ENCODE data around the gene PTPRT.

Gene PTPRT

DNA sequence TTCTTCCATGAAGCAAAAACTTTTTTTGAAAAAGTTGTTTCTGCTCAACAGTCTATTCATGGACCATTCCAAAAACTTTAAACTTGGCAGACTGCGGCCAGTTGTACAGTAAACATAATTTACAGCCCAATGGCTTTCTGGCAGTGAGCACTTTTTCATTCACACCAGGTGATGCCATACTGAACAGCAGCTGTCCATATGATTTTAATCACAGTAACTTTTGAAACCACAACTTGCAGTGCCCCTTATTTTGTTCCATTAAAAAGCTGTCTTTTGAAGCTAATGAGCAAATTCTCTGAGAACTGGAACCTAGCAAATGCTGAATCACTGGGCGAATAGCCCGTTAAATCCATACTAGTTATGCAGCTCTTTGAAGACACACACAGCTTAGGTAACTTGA is 576.6 kb downstream of the PTPRT start:
- Histone ChIP-seq H3K9ac (ENCODE audit: low read depth, low read length) (no peak overlapping the region), H3K36me3 (ENCODE audit: insufficient read depth, low read length) (no peaks in the 10 kb centered on the region), H3K27ac (ENCODE audit: low read depth, low read length) (no peak overlapping the region), H3K27me3 (ENCODE audit: insufficient read depth, low read length) (no peaks in the 10 kb centered on the region), H3K4me3 (ENCODE audit: low read length) (no peak overlapping the region), H3K4me1 (ENCODE audit: insufficient read depth, low read length) (no peaks in the 10 kb centered on the region), H3K9me3 (ENCODE audit: insufficient read depth, low read depth, low read length) (peaks cover 4% of the 10 kb centered on the region; the same call in 1 of the 2 replicates)
- 92% methylated on average over 3 of the region's 3 CpGs for WGBS

DNA sequence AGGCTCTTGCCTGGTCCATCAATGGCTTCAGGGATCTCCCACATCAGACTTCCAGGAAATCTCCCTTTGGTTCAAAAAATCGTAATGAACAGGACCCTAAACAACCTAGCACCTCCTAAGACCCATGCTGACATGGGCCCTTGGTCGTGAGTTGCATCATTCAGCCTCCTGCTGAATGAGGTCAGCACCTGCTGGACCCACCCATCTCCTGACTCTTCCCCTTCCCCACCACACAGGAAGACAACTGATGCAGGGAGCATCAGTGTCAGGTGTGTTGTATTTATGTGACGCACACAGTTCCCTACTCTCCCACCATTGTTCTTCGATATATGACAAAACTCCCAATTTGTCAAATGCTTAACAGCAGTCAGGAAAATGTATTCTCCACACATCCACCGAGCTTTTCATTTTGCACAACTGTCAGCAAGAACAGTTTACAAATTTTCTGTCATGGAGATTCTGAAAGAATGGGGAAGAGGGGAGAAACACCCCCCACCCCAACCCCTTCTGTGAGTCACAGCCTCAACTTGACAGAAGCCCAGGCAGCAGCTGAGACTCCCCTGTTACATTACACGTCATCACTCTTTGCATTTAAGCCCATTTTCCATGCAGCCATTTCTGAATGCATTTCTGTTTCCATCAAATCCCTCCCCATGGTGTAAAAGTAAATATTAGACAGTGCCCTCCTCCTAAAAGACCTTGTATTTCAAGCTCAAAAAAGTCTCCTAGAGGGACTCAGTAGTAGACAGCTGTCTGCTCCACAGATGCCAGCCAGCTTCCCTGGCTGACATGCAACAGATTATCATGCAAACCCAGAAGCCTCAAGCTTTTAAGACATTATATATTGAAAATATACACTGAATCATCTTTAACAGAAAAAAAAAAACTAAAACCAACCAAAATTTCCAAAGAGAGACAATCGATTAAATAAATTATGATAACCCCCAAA is 577.5 kb downstream of the PTPRT start:
- Histone ChIP-seq H3K27ac (ENCODE audit: low read depth, low read length) (no peak overlapping the region), H3K27me3 (ENCODE audit: insufficient read depth, low read length) (no peaks in the 10 kb centered on the region), H3K4me3 (ENCODE audit: low read length) (no peak overlapping the region), H3K9ac (ENCODE audit: low read depth, low read length) (no peak overlapping the region), H3K4me1 (ENCODE audit: insufficient read depth, low read length) (no peaks in the 10 kb centered on the region), H3K36me3 (ENCODE audit: insufficient read depth, low read length) (no peaks in the 10 kb centered on the region), H3K9me3 (ENCODE audit: insufficient read depth, low read depth, low read length) (peaks cover 4% of the 10 kb centered on the region; the same call in 1 of the 2 replicates)
- WGBS, result 81% methylated on average over 6 of the region's 7 CpGs

DNA sequence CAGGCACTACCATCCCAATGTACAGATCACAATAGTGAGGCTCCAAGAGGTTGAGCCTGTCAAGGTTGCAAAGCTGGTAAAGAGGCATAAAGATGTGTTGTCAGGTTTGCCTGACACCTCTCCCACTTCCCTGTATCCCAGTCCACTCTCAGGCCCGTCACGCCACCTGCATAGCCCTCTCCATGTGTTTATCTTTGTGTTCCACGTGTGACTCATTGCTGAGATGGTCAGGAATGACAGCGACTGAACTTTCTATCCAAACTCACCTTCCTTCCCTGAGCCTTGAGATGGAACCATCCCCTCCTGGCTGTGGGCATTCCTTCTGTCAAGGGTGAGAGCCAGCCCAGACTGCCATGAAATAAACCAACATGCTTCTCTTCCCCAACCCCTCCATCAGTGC is 578.3 kb downstream of the PTPRT start:
- no peak overlapping the region for H3K9ac ChIP-seq (ENCODE audit: low read depth, low read length)
- H3K4me3 ChIP-seq (ENCODE audit: low read length), result no peak overlapping the region
- H3K36me3 ChIP-seq (ENCODE audit: insufficient read depth, low read length), result no peaks in the 10 kb centered on the region
- H3K9me3 ChIP-seq (ENCODE audit: insufficient read depth, low read depth, low read length), result peaks cover 4% of the 10 kb centered on the region; the same call in 1 of the 2 replicates
- 87% methylated on average over 4 of the region's 4 CpGs for WGBS
- no peaks in the 10 kb centered on the region for H3K27me3 ChIP-seq (ENCODE audit: insufficient read depth, low read length)
- H3K4me1 ChIP-seq (ENCODE audit: insufficient read depth, low read length), result no peaks in the 10 kb centered on the region
- H3K27ac ChIP-seq (ENCODE audit: low read depth, low read length), result no peak overlapping the region

DNA sequence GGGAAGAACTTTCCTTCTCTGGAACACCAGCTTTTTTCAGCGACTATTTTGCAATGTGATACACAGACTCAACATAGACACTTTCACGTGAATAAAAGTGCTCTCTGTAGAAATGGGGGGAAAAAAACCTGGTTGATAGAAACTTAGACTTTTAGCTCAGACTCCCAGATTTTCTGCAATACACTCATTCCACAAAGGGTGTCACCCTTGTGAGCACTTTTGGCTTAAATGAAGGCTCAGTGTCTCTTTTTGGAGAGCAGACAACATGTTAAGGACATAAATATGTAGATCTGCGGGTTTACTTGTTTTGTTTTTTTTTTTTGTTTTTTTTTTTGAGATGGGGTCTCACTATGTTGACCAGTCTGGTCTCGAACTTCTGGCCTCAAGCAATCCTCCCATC is 579.6 kb downstream of the PTPRT start:
- no peak overlapping the region for H3K27ac ChIP-seq (ENCODE audit: low read depth, low read length)
- no peak overlapping the region for H3K9ac ChIP-seq (ENCODE audit: low read depth, low read length)
- WGBS, result 91% methylated on average over 3 of the region's 4 CpGs
- no peaks in the 10 kb centered on the region for H3K4me1 ChIP-seq (ENCODE audit: insufficient read depth, low read length)
- peaks cover 4% of the 10 kb centered on the region; the same call in 1 of the 2 replicates for H3K9me3 ChIP-seq (ENCODE audit: insufficient read depth, low read depth, low read length)
- no peaks in the 10 kb centered on the region for H3K36me3 ChIP-seq (ENCODE audit: insufficient read depth, low read length)
- H3K4me3 ChIP-seq (ENCODE audit: low read length), result no peak overlapping the region
- H3K27me3 ChIP-seq (ENCODE audit: insufficient read depth, low read length), result no peaks in the 10 kb centered on the region

DNA sequence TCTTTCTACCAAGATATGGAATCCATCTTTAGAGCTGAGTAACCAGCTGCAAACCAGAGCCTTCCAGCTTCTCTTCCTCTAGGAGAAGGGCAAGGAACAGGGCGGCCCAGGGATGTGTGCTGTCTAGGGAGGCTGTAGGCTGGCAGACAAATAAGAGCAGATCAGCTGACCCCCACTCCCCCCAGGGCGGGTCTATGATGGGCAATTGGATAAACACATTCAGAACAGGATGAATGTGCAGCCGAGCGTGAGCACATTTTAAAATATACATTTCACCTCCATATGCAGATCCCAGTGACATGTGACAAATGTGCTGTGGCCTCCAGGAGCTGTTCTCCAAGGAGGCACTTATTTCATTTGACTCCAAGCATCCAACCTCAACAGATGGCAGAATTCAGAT is 580.1 kb downstream of the PTPRT start:
- no peaks in the 10 kb centered on the region for H3K4me1 ChIP-seq (ENCODE audit: insufficient read depth, low read length)
- H3K9me3 ChIP-seq (ENCODE audit: insufficient read depth, low read depth, low read length), result peaks cover 4% of the 10 kb centered on the region; the same call in 1 of the 2 replicates
- no peaks in the 10 kb centered on the region for H3K27me3 ChIP-seq (ENCODE audit: insufficient read depth, low read length)
- no peaks in the 10 kb centered on the region for H3K36me3 ChIP-seq (ENCODE audit: insufficient read depth, low read length)
- no peak overlapping the region for H3K27ac ChIP-seq (ENCODE audit: low read depth, low read length)
- H3K4me3 ChIP-seq (ENCODE audit: low read length), result no peak overlapping the region
- no peak overlapping the region for H3K9ac ChIP-seq (ENCODE audit: low read depth, low read length)
- 89% methylated on average over 3 of the region's 4 CpGs for WGBS

DNA sequence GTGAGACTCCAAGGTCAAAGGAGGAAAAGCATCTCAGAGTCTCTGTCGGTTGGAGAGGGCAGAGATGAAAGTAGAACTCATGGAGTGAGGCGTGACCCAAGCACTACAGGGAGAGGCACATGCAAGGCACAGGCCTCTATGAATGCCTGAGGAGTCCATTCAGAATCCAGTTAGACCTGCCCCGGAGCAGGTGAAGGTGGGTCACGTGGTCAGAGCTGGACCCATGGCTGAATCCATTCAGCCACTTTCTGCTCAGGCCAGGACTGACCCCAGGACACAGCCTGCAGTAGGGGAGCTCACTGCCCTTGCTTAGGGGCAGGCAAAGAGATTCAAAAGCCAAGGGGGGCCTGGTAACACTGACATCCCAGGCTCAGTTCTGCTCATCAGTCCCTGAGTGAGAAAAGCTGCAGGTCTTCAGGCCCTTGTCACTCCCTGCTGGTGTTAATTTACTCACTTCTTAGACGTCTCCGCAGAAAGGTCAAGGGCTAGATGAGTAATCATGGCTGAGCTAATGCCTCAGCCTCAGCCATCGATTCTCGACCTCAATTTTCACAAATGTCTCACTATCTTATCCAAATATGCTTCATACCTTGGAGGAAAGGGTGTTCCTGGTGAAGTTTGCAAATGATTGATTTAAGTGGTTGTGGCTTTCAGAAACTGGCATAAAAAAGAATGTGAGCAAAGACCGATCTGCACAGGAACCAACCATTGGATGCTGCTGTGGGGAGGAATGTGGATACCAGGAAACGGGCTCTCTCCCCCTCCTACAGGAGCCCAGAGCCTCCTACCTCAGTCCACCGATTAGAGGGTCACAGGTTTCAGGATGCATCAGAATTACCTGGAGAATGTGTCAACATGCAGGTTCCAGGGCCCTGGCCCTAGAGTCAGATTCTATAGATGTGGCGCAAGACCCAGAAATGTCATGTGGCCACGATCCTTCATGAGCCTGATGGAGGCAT is 584.4 kb downstream of the PTPRT start:
- WGBS, result 78% methylated on average over 11 of the region's 13 CpGs
- Histone ChIP-seq H3K9me3 (ENCODE audit: insufficient read depth, low read depth, low read length) (no peaks in the 10 kb centered on the region), H3K27me3 (ENCODE audit: insufficient read depth, low read length) (no peaks in the 10 kb centered on the region), H3K9ac (ENCODE audit: low read depth, low read length) (no peak overlapping the region), H3K4me1 (ENCODE audit: insufficient read depth, low read length) (no peaks in the 10 kb centered on the region), H3K4me3 (ENCODE audit: low read length) (no peak overlapping the region), H3K36me3 (ENCODE audit: insufficient read depth, low read length) (no peaks in the 10 kb centered on the region), H3K27ac (ENCODE audit: low read depth, low read length) (no peak overlapping the region)

DNA sequence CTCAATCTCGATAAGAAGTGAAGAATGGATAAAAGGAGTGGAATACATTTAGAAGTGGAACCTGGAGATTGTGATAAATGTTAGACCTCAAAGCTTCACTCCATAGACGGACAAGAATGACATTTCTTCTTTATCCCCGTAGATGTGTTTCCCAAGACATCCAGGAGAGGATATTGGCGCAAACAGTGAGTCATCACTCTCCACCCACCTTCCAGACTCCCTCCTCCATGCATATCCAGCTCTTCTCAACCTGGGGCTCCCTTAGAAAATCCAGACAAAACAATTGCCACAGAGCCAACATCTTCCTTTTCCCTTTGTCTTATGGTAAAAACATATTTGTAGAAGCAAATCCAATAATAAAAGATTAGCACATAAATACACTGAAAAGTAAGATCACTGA is 586.1 kb downstream of the PTPRT start:
- Histone ChIP-seq H3K9ac (ENCODE audit: low read depth, low read length) (no peak overlapping the region), H3K9me3 (ENCODE audit: insufficient read depth, low read depth, low read length) (no peaks in the 10 kb centered on the region), H3K27ac (ENCODE audit: low read depth, low read length) (no peak overlapping the region), H3K27me3 (ENCODE audit: insufficient read depth, low read length) (no peaks in the 10 kb centered on the region), H3K36me3 (ENCODE audit: insufficient read depth, low read length) (no peaks in the 10 kb centered on the region), H3K4me3 (ENCODE audit: low read length) (no peak overlapping the region), H3K4me1 (ENCODE audit: insufficient read depth, low read length) (no peaks in the 10 kb centered on the region)
- 85% methylated on average over 4 of the region's 4 CpGs for WGBS

DNA sequence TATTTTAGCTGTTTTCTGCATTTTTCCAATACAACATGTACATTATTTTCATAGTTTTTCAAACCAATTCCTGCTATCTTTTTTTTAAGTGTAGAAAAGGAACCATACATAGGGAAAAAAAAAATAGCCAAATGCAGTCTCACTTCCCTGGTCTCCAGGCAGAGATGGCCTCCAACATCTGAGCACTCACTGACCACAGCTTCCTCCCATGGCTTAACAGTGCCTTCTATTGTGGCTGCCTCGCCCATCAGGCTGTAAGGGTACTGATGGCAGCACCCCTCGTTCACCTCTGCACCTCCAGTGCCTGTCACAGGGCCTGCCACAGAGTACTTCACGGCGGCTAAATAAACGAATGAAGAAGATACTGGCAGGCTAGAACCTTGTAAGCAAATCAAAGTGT is 591.1 kb downstream of the PTPRT start:
- Histone ChIP-seq H3K36me3 (ENCODE audit: insufficient read depth, low read length) (no peaks in the 10 kb centered on the region), H3K9ac (ENCODE audit: low read depth, low read length) (no peak overlapping the region), H3K4me1 (ENCODE audit: insufficient read depth, low read length) (no peaks in the 10 kb centered on the region), H3K27me3 (ENCODE audit: insufficient read depth, low read length) (no peaks in the 10 kb centered on the region), H3K27ac (ENCODE audit: low read depth, low read length) (no peak overlapping the region), H3K4me3 (ENCODE audit: low read length) (no peak overlapping the region), H3K9me3 (ENCODE audit: insufficient read depth, low read depth, low read length) (no peaks in the 10 kb centered on the region)
- WGBS, result 82% methylated on average over 5 of the region's 5 CpGs

DNA sequence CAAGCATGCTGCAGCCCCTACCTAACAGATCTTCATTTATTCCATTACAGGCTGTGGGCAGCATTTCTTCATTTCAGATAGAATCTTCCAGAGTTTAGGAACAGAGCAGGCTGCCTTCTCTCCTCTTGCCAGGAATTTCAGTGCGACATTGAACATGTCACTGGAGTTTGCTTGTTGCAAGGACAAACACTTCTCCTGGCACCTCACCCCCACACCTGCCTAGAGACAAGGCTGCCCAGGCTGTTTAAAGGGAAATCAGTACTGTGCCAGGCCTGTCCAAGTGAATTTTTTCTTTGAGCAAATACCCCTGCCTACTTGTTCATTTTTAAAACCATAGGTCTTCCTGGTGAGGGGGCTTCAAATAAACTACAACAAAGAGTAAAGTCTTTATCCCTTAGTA is 594.1 kb downstream of the PTPRT start:
- Histone ChIP-seq H3K9me3 (ENCODE audit: insufficient read depth, low read depth, low read length) (no peaks in the 10 kb centered on the region), H3K27me3 (ENCODE audit: insufficient read depth, low read length) (no peaks in the 10 kb centered on the region), H3K4me3 (ENCODE audit: low read length) (no peak overlapping the region), H3K27ac (ENCODE audit: low read depth, low read length) (no peak overlapping the region), H3K36me3 (ENCODE audit: insufficient read depth, low read length) (no peaks in the 10 kb centered on the region), H3K4me1 (ENCODE audit: insufficient read depth, low read length) (no peaks in the 10 kb centered on the region), H3K9ac (ENCODE audit: low read depth, low read length) (no peak overlapping the region)
- 100% methylated on average over 1 of the region's 1 CpG for WGBS

DNA sequence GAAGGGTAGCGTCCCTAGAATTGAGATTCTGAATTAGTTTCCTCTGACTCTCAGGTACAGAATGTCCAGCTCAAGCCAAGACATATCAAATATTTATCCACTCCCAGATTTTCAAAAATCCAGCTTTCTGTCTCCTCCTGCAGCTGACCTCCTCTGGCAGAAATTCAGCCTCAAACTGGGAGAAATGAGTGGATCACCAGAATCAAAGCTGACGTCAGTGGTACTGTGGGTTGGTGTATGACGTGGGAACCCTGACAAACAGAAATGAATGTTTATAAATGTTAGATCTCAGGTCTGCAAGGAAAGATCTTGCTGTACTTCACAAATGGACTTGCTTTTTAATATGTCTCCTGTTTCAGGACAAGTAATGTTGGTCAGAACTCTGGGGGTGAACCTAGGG is 595.0 kb downstream of the PTPRT start:
- H3K9ac ChIP-seq (ENCODE audit: low read depth, low read length), result no peak overlapping the region
- H3K4me1 ChIP-seq (ENCODE audit: insufficient read depth, low read length), result no peaks in the 10 kb centered on the region
- no peak overlapping the region for H3K4me3 ChIP-seq (ENCODE audit: low read length)
- no peaks in the 10 kb centered on the region for H3K36me3 ChIP-seq (ENCODE audit: insufficient read depth, low read length)
- H3K9me3 ChIP-seq (ENCODE audit: insufficient read depth, low read depth, low read length), result no peaks in the 10 kb centered on the region
- H3K27me3 ChIP-seq (ENCODE audit: insufficient read depth, low read length), result no peaks in the 10 kb centered on the region
- WGBS, result 91% methylated on average over 3 of the region's 3 CpGs
- H3K27ac ChIP-seq (ENCODE audit: low read depth, low read length), result no peak overlapping the region

DNA sequence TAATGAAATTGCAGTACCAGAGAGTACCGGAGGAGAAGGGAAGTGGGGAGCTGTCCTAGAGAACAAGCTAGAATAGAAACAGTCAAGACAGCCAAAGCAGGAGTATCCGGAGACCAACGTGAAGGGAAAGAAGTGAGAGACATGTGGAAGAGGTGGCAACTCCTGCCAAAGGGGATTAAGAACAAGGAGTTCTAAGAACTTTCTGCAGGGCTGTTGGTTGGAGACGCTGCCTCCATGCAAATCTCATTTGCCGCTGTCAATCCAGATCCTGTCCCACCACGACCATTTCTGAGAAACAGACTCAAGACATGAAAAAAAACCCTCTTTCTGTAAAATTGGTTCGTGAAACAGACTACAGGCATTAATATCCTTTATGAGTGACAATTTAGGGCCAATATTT is 595.7 kb downstream of the PTPRT start:
- Histone ChIP-seq H3K4me1 (ENCODE audit: insufficient read depth, low read length) (no peaks in the 10 kb centered on the region), H3K36me3 (ENCODE audit: insufficient read depth, low read length) (no peaks in the 10 kb centered on the region), H3K27ac (ENCODE audit: low read depth, low read length) (no peak overlapping the region), H3K4me3 (ENCODE audit: low read length) (no peak overlapping the region), H3K9ac (ENCODE audit: low read depth, low read length) (no peak overlapping the region), H3K27me3 (ENCODE audit: insufficient read depth, low read length) (no peaks in the 10 kb centered on the region), H3K9me3 (ENCODE audit: insufficient read depth, low read depth, low read length) (no peaks in the 10 kb centered on the region)
- WGBS, result 83% methylated on average over 7 of the region's 7 CpGs

Measured in HUES64 (cell line).